Measurements from ENCODE around the gene KCNQ5.

KCNQ5 gene

DNA sequence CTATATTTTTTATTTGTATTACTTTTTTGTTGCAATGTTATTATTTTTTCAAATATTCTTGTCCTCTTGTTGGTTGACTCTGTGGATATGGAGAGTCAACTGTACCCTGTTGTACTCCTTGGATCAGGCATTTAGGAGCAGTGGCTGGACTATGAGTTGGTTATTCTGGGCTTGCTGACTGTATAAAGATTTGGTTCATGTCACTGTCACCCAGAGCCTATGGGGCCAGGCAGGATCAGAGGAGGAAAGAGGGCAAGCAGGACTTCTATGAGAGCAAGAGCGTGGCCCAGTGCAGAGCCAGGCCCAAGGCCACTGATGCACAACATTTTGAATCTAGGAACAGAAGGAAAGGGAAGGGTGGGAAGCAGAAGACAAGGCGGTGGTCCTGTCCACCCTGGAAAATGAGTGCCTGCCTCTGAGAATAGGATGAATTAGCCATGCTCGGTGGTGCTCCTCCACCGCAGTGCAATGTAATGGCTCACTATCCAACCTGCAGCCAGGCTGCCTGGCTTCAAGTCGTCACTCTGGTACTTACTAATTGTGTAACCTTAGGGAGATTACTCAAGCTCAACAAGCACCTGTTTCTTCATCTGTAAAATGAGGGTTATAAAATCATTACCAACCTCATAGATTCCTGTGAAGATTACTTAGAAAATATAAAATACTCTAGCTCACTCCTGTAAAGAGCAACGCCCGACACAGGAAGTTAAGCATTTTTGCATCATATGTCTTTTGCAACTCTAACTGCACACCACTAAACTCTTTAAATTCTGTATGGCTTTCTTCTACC lies 192.1 kb downstream of the KCNQ5 start:
- DNase-seq: no peak

DNA sequence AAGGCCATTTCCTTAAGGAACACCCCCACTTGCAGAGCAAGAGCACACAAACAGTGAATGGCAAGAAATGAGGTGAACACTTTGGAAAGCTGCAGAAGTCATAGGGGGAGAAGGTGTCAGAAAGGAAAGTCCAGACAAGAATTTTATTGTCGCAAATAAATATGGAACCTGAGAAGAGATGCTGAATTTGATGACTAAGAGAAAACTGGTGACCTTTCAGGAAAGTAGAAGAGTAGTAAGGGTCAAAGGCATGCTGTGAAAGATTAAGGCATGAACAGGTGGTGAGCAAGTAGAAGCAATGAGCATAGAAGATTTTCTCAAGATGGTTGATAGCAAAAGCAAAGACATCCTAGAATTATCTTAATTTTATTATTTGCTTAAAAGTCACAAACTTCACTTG lies 194.2 kb downstream of the KCNQ5 start:
- DNase-seq: no peak

DNA sequence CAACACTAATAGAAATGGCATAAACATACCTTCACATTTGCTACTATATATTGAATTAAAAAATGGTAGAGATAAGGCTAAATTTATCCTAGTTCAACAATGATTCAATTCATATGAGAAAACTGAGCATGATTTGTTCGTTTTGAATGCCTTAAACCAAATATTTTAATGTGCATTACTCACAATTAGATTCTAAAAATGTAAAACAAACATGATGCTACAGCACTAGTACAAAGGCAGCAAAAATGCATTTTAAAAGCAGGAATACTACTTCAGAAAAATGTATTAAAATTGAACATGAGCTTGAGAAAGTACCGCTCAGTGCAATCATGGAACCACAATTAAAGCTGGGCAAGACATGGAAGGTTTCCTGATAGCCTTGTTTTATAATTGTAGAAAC lies 195.3 kb downstream of the KCNQ5 start:
- no peak for DNase-seq

DNA sequence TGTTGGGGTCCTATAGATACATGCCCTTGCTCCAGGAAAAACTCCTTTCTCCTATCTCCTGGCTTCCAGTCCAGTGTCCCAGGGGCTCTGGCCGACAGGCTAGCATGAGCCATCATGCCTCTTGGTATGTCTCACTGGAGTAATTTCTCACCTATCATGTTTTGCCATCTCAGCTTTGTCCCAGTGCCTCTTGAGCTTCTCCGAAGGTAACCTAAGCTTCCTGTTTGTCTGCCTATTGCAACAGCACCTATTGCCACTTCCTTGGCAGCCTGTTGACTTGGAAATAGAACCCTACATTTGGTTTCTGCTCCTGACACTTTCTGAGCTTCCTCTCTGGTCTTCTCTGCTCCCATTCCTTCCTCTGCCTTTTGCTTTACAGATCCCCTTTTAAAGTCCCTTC lies 197.7 kb downstream of the KCNQ5 start:
- no peak for DNase-seq

GRCh38 chr6:72820153-72820552 lies 198.3 kb downstream of the KCNQ5 start:
- DNase-seq: no peak

DNA sequence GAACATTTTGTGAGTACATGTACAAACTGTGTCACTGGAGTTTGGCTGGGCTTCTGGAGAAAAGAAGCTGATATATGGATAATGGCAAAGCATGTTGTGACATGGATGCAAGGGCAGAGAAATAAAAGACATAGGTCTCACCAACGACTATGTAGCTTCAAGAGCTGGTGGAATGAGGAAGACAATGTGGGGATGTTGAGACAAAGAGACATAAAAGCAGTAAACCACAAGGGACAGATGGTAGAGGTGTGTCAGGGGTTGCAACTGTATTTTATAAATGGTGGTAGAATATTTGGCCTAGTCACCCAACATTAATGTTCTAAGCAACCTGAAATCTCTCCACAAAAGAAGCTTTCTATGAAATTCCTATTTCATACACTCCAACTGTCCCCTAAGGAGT lies 199.0 kb downstream of the KCNQ5 start:
- DNase-seq: no peak

GRCh38 chr6:72822023-72822422 lies 200.2 kb downstream of the KCNQ5 start:
- no peak for DNase-seq

DNA sequence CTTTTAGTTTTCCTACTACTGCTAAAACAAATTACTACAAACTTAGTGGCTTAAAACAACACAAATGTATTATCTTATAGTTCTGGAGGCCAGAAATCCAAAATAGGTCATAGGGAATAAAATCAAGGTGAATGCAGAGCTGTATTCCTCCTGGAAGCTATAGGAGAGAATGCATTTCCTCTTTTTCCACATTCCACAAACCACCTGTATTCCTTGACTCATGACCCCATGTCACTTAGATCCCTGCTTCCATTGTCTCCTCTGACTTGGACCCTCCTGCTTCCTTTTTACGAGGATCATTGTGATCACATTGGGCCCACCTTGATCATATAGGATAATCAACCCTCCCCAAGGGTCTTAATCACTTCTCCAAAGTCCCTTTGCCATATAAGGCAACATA lies 200.8 kb downstream of the KCNQ5 start:
- no peak for DNase-seq

- no peak for DNase-seq
These were observed 203.0 kb downstream of the KCNQ5 start for GRCh38 chr6:72824833-72825232.

- no peak for DNase-seq
These were observed 203.5 kb downstream of the KCNQ5 start for GRCh38 chr6:72825315-72825911.

DNA sequence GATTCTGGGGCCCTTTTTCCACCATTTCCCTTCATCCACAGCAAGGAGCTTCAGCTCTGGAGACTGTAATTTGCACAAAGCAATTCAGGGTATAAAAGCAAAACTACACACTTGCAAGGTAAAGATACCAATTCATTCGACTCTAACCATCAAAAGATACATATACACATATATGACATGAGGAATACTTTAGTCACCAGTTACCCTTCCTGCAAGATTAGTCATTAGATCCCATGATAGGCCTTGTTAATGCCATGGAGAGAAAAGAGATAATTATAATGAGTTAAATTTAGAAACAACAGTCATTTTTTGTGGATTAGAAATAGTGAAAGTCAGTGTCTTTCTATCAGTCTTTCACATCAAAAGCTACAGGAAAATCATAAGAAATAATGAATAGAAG lies 204.2 kb downstream of the KCNQ5 start:
- DNase-seq: no peak

DNA sequence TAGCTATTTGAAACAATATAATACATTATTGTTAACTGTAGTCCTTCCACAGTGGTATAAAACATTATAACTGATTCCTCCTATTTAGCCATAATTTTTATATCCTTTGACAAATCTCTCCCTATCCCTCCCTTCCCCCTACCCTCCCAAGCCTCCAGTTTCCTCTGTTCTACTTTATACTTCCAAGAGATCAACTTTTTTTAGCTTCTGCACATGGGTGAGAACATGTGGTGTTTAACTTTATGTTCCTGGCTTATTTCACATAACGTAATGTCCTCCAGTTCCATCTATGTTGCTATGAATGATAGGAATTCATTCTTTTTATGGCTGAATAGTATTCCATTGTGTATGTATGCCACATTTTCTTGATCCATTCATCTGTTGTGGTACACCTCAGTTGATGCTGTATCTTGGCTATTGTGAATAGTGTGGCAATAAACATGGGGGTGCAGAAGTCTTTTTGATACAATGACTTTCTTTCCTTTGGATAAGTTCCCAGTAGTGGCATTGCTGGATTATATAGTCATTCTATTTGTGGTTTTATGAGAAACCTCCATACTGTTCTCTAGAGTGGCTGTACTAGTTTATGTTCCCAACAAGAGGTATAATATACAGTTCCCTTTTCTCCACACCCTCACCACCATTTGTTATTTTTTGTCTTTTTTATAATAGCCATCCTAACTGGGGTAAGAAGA lies 205.0 kb downstream of the KCNQ5 start:
- no peak for DNase-seq

DNA sequence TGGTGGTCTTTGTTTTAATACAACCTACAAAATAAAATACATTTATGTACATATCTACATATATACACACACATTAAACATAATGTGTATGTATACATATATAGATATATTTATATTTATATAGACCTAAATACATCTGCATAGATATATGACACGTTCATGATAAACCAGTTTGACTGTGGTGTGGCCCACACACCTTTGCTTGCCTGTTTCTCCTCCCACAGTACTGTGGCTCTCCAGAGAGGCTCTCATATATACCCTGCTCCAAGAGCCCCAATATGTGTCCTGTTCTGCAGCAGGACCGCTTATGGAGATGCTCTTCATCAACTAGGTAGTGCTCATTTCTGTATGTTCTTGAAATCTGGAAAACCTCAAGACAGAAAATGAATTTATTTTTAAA lies 207.0 kb downstream of the KCNQ5 start:
- no peak for DNase-seq

DNA sequence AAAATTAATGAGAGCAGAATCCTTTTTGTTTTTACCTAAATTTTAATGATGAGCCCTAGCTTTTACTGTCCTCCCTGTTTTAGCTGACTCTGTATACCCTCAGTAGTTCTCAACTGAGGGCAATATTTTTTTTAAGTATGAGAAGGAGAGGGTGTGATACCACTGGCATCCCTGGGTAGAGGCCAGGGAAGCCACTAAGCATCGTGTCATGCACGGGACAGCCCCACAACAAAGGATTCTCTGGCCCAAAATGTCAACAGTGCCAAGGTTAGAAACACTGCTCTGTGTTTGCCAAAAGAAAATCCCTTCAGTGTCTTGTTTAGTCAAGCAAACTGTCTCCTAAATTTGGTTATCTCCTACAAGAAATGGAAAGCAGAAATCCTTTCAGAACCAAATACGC lies 210.4 kb downstream of the KCNQ5 start:
- no peak for DNase-seq

- no peak for DNase-seq
These were observed 213.9 kb downstream of the KCNQ5 start for GRCh38 chr6:72835749-72836148.

- no peak for DNase-seq
These were observed 215.1 kb downstream of the KCNQ5 start for GRCh38 chr6:72836971-72837370.

DNA sequence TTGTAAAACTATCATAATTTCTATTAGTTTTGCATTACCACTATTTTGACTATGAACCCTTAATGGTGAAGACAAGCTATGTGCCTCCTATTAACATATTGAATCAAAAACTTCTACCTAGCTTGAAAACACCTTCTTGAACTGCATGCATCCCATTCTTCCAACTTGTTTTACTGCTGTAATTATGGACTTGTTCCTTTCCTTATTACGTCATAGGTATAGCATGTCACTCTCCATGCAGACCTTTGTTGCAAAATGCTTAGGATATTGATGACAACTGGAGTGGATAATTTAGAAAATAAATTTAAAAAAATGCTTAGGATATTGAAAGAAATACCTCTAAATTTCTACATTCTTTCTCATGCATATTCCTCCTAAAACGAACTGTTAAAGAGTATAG lies 219.3 kb downstream of the KCNQ5 start:
- no peak for DNase-seq

DNA sequence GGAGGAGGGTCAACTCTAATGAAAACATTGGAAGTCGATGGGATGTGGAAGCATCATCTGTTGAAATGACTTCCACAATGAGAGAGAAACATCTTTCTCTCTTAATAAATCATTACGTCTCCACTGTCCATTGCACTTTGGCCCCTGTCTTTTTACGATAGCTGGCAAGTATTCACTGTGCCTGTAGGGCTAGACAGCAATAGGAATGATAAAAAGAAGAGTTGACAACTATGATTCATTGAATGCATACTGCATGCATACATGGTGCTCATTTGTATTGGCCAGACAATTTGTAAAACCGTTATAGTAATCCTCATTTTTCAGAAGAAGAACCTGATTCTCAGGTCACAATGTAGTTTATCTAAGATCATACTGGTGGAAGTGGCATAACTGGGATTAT lies 220.3 kb downstream of the KCNQ5 start:
- no peak for DNase-seq

GRCh38 chr6:72844614-72845013 lies 222.8 kb downstream of the KCNQ5 start:
- no peak for DNase-seq

DNA sequence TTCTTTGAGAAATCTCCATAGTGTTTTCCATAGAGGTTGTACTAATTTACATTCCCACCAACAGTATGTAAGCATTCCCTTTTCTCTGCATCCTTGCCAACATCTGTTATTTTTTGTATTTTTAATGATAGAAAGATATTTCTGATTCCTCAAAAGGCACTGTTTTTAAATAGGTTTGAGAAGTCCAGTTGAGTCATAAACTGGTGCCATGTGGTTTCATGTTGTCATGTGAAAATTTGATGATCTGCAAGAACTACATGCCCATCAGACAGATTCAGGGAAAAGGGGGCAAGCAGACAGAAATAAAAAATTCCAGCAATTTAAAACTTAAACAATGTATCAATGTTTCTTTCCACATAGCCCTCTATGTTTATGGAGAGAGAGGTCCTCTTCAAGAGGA lies 227.5 kb downstream of the KCNQ5 start:
- no peak for DNase-seq

DNA sequence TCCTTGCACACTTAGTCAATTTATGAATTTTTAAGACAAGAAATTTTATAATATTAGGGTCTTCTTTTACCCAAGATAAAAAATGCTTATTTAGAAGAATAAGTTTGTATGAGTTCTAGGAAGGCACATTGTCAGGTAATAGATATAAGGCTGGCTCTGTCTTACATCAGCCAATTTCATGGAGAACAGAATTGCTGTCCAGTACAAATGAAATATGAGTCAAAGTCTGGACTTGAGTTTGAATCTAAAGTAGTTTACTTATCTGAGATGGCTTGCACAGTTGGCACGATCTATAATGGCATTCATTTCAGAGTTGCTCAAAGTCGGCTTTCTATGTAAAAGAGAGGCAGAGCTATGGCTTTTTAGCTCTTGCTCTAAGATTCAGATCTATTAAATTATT lies 228.2 kb downstream of the KCNQ5 start:
- no peak for DNase-seq

DNA sequence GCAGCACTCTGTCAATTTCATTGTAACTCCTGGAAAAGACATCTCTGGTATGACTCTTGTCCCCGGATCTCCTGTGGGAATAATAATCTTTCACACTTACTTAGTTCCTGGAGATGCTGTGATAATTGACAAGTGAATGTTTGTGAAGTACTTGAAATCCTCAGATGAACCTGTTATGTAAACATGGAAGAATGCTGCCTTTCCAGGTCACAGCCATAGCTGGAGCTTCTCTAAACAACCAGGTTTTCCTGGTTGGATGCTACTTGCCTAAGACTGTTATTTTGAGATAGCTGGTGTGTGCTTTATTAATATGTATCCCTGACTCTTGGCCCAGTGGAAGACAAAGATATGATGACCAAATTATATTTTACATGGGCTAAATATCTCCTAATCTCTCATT lies 228.6 kb downstream of the KCNQ5 start:
- DNase-seq: no peak

DNA sequence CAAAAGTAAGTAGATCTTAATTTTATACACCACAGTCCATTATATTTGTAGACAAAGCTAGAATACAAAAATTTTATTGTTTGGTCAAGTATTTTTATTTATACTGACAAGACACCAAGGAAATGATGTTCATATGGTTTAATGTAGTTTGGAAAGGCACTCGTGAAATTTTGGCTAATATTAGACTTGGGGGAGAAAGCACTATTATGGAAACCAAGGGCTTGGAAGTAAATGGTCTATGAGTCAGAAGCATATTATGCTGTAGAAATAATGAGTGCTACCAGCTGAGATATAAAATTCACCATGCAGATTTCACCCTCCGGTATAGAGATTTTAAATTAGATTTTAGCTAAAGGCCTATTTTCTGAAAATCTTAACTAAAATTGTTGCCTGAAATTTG lies 233.6 kb downstream of the KCNQ5 start:
- DNase-seq: no peak

DNA sequence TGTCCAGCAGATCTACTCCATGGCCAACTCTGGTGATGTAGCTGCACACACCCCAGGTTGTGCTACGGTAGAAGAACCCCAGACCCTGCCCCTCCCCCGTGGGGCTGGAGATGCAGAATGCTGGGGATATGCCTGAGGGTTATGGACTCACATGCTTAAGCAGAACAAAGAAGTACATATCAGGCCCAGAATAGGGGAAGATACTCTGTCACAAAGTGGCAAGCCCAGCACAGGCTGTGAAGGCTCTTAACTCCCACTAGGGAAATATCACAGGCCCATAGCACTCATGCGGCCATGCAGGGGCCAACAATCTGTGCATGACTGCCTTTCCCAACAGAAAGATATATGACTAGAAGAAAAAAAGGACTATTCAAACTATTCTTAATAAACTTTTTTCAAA lies 234.9 kb downstream of the KCNQ5 start:
- no peak for DNase-seq
